Fibroblast of the conjunctiva (primary cell): ENCODE data around the gene GJD3.

Experiments used
- DNase-seq: peaks from one replicate; pipeline ENCODE4 v3.0.0-alpha.2; 2010; ENCODE audit warnings: low read depth

The GJD3 gene

GRCh38 chr17:40340327-40340726 is 24.2 kb downstream of the GJD3 start:
- no peak for DNase-seq

GRCh38 chr17:40338941-40339649 is 25.4 kb downstream of the GJD3 start:
- DNase-seq: no peak

DNA sequence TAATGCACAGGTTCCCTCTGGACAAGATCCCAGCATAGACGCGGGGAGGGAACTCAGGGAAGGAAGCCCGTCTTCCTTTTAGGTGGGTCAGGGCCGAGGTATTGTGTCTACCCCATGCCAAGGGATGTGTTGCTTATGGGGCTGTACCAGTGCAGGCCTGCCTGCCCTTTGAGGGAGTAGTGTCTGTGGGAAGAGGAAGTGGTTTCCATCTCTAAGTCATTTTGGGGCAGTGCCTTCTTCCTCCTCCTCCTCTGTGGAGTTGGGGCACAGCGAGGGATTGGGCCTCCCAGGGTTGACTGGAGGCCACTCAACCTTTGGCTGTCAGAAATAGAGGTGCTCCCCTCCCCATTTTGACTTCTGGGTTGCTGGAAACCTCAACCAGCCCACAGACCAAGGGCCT is 26.5 kb downstream of the GJD3 start:
- no peak for DNase-seq

DNA sequence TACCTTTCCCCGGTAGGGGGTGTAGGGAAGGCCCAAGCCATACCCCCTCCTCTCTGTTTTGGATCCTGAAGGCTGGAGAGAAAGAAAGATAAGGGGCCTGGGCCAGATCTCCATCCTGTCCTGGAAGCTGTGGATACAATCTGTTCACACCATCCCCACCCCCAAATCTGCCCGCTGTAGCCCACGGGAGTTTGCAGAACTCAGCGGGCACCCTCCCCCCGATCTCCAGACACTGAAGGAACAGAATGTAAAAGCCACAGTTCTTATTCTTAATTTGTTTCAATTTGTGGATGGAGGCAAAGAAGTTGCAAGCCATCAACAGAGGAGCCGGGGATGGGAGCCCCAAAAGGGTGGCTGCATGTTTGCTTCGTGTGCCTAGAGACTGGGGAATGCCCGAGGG is 27.2 kb downstream of the GJD3 start:
- DNase-seq: no peak

DNA sequence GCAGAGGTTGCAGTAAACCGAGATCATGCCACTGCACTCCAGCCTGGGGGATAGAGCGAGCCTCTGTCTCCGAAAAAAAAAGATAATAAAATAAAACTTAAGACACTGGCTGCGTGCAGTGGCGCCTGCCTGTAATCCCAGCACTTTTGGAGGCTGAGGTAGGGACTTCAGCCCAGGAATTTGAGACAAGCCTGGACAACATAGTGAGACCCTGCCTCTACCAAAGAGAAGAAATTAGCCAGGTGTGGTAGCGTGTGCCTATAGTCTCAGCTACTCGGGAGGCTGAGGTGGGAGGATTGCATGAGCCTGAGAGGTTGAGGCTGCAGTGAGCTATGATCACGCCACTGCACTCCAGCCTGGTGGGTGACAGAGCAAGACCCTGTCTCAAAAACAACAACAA is 28.9 kb downstream of the GJD3 start:
- DNase-seq: no peak

DNA sequence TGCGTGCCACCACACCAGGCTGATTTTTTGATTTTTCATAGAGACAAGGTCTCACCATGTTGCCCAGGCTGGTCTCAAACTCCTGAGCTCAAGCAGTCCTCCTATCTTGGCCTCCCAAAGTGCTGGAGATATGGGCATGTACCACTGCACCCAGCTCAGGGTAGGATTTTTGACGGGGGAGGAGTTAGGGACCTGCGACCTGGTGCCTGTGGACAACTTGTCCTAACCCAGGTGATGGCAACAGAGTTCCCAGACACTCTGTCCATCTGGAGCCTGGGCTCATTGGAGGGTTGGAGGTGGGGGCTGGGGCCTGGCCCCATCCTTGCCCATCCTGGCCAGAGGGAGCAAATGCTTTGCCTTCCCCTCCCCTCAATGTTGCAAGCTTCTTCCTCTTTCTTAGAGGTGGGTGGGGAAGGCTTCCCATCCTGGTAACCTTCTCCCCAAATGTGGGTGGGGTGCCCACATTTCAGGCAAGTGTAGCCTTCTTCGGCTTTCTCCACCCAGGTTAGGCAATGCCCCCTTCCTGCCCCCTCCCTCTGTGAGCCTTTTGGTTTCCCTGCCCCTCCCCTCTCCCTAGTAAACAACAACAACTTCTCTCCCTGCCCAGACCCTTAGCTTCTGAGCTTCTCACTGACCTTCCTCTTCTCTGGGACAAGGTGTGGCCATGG is 30.6 kb downstream of the GJD3 start:
- no peak for DNase-seq

DNA sequence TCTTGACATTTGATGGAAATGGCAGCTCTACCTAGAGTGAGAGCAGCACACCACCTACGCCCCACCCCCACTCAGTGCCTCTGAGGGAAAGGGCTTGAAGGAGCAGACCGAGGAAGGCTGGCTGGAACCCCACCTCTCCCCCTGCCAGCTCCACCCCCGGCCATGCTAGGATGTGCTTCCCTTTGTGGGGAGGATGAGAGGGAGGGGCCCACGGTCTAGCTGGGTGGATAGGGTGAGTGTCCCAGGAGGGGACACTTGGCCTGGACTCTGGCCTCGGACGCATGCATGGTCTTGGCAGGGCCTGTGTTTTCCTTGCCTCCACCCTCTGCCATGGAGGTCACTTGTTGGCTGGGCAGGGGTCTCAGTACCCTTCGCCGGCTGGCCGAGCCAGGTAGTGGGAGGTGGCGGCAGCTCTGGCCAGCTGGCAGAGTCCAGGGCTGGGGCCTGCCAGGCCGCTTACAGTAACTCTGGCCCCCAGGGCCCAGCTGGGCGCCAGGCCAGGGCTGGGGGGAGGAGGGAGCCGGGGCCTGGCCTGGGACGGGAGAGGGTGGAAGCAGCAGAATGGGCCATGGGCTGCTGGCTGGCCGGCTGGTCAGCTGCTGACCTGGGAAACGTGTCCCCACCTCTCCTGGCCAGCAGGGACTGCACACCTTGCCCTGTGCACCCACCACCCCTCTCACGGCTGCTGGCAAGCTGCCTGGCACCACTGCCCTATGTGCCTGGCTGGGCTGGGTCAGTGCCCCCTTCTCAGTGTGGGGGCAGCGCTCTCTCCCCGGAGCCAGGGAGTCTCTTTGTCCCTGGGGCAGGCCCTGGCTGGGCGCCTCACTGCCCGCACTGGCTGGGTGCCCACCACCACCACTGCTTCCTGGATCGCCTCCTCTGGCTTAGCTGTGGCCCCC is 32.5 kb downstream of the GJD3 start:
- peak; percentile 80 for DNase-seq

DNA sequence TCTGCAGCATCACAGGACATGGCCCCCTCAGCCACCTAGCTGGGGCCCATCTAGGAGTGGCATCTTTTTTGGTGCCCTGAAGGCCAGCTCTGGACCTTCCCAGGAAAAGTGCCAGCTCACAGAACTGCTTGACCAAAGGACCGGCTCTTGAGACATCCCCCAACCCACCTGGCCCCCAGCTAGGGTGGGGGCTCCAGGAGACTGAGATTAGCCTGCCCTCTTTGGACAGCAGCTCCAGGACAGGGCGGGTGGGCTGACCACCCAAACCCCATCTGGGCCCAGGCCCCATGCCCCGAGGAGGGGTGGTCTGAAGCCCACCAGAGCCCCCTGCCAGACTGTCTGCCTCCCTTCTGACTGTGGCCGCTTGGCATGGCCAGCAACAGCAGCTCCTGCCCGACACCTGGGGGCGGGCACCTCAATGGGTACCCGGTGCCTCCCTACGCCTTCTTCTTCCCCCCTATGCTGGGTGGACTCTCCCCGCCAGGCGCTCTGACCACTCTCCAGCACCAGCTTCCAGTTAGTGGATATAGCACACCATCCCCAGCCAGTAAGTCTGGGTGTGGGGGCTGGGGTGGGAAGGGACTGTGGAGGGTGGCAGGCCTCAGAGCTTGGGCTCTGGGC is 33.6 kb downstream of the GJD3 start:
- no peak for DNase-seq

- DNase-seq: no peak
Observed at GRCh38 chr17:40329839-40330794, 34.4 kb downstream of the GJD3 start.

- no peak for DNase-seq
Observed at GRCh38 chr17:40328386-40328766, 36.2 kb downstream of the GJD3 start.

- no peak for DNase-seq
Observed at GRCh38 chr17:40327735-40328385, 36.7 kb downstream of the GJD3 start.

GRCh38 chr17:40327244-40327729 is 37.2 kb downstream of the GJD3 start:
- no peak for DNase-seq

GRCh38 chr17:40326832-40327199 is 37.7 kb downstream of the GJD3 start:
- DNase-seq: no peak

- no peak for DNase-seq
Observed at GRCh38 chr17:40326014-40326831, 38.3 kb downstream of the GJD3 start.

- no peak for DNase-seq
Observed at GRCh38 chr17:40325156-40326013, 39.2 kb downstream of the GJD3 start.

- DNase-seq: peak; percentile 68
Observed at GRCh38 chr17:40323391-40324381, 40.9 kb downstream of the GJD3 start.
